ENCODE data around the gene RMDN2. TPM values are rescaled to one million over a fixed set of nuclear protein-coding genes. Genes with fewer than 3 reads are reported as not detected.

The RMDN2 gene
- total RNA-seq, 1 experiment from 2014 or later = 4.4 TPM

GRCh38 chr2:37876227-37876626 is 48.9 kb upstream of the RMDN2 start:
- intact Hi-C loops (cut with micrococcal nuclease; ENCODE audit: unreplicated experiment) = loop anchor here (2.0 to 5.0 kb wide), 2 partner anchors 464 to 479 kb away; no protein-coding TSS in a partner anchor
- ChIA-PET POLR2A (no interaction called here), CTCF (interaction anchor here (0.6 to 3.1 kb wide), 3 partner anchors 14 to 626 kb away, joined by 3 to 38 read pairs (median 4); no protein-coding TSS in a partner anchor)
- no peak for ATAC-seq
- Histone ChIP-seq H3K27ac (ENCODE audit: low read length) (no peak overlapping the region), H3K9me3 (ENCODE audit: control insufficient read depth, insufficient read depth, low read depth, low read length) (no peaks in the 10 kb centered on the region), H3K4me1 (ENCODE audit: control insufficient read depth, insufficient read depth, low read length) (no peaks in the 10 kb centered on the region), H3K27me3 (ENCODE audit: control insufficient read depth, insufficient read depth, low read length) (peaks cover 3% of the 10 kb centered on the region; the same call in 1 of the 2 replicates), H3K4me3 (ENCODE audit: low read depth in 2 of 2, low read length in 2 of 2) (no peak overlapping the region), H3K36me3 (ENCODE audit: control insufficient read depth, insufficient read depth, low read length) (no peaks in the 10 kb centered on the region)
- DNase-seq (ENCODE audit: low read depth, low spot score) = no peak
- in situ Hi-C loops (cut with HindIII; ENCODE audit: low pct_unique_long_range_greater_than_20kb, low sequenced_read_pairs) = no loop called here
- no TSS peak for BruUV-seq (replicated peaks)
- no peak for TF ChIP-seq TCF7L2 (IDR thresholded peaks at IDR 0.05; ENCODE audit: low read depth, low read length)
- TF ChIP-seq SIN3A (IDR thresholded peaks at IDR 0.05; ENCODE audit: borderline replicate concordance, insufficient read depth, low read depth, low read length) = no peak
- TF ChIP-seq REST (IDR thresholded peaks at IDR 0.05; ENCODE audit: insufficient read depth in 1 of 2, low read depth in 2 of 2, low read length in 1 of 2) = no peak
- no peak for TF ChIP-seq POLR2AphosphoS5 (IDR thresholded peaks at IDR 0.05; ENCODE audit: low read depth, low read length)
- TF ChIP-seq CTCF (IDR thresholded peaks at IDR 0.05) = no peak

GRCh38 chr2:37877457-37878315 is 47.4 kb upstream of the RMDN2 start:
- DNase-seq (ENCODE audit: low read depth, low spot score) (peak; percentile 32), ATAC-seq (peak; percentile 84)
- Histone ChIP-seq H3K27me3 (ENCODE audit: control insufficient read depth, insufficient read depth, low read length) (peaks cover 4% of the 10 kb centered on the region; the same call in 1 of the 2 replicates), H3K36me3 (ENCODE audit: control insufficient read depth, insufficient read depth, low read length) (no peaks in the 10 kb centered on the region), H3K9me3 (ENCODE audit: control insufficient read depth, insufficient read depth, low read depth, low read length) (no peaks in the 10 kb centered on the region), H3K27ac (ENCODE audit: low read length) (no peak overlapping the region), H3K4me3 (ENCODE audit: low read depth in 2 of 2, low read length in 2 of 2) (no peak overlapping the region), H3K4me1 (ENCODE audit: control insufficient read depth, insufficient read depth, low read length) (no peaks in the 10 kb centered on the region)
- no peak for TF ChIP-seq SIN3A (IDR thresholded peaks at IDR 0.05; ENCODE audit: borderline replicate concordance, insufficient read depth, low read depth, low read length)
- no peak for TF ChIP-seq TCF7L2 (IDR thresholded peaks at IDR 0.05; ENCODE audit: low read depth, low read length)
- TF ChIP-seq REST (IDR thresholded peaks at IDR 0.05; ENCODE audit: insufficient read depth in 1 of 2, low read depth in 2 of 2, low read length in 1 of 2) = no peak
- peak; percentile 74; the same call in 1 of the 2 replicates for TF ChIP-seq CTCF (IDR thresholded peaks at IDR 0.05)
- no peak for TF ChIP-seq POLR2AphosphoS5 (IDR thresholded peaks at IDR 0.05; ENCODE audit: low read depth, low read length)
- ChIA-PET POLR2A (no interaction called here), CTCF (interaction anchor here (0.6 to 3.1 kb wide), 6 partner anchors 10 to 645 kb away, joined by 3 to 38 read pairs (median 6); no protein-coding TSS in a partner anchor)
- in situ Hi-C loops (cut with HindIII; ENCODE audit: low pct_unique_long_range_greater_than_20kb, low sequenced_read_pairs) (no loop called here), intact Hi-C loops (cut with micrococcal nuclease; ENCODE audit: unreplicated experiment) (loop anchor here (2.0 to 5.0 kb wide), 2 partner anchors 465 to 481 kb away; no protein-coding TSS in a partner anchor)
- no TSS peak for BruUV-seq (replicated peaks)
